Testis (tissue), 3 donors: ENCODE measurements around the gene LPAR3. TPM values are rescaled to one million over a fixed set of nuclear protein-coding genes. Genes with fewer than 3 reads are reported as not detected.

ENCODE experiments used
- DNase-seq: peaks from one replicate; pipeline ENCODE4 v3.0.0-alpha.2; 2019
- H3K27ac ChIP-seq, 2 donors: fragments of 200-600 bp; sonication (generic); one replicate each; pipeline ENCODE4 v1.5.1; 2019
- H3K27me3 ChIP-seq: fragments of 200-600 bp; sonication (generic); one replicate; pipeline ENCODE4 v1.5.1; 2019
- H3K36me3 ChIP-seq: fragments of 200-600 bp; sonication (generic); one replicate; pipeline ENCODE4 v1.5.1; 2017; ENCODE audit warnings: low read depth; ENCODE audit errors: missing control alignments
- H3K4me1 ChIP-seq: fragments of 200-600 bp; sonication (generic); one replicate; pipeline ENCODE4 v1.5.1; 2019
- H3K4me3 ChIP-seq, 2 donors: fragments of 200-600 bp; sonication (generic); one replicate each; pipeline ENCODE4 v1.5.1; 2017 to 2019
- H3K9me3 ChIP-seq: fragments of 200-600 bp; sonication (generic); one replicate; pipeline ENCODE4 v1.5.1; 2017
- CTCF ChIP-seq, 3 experiments: fragments of 450-650 bp in 2 of 3; fragments of 200-600 bp in 1 of 3; sonication (generic) in 1 of 3; IDR thresholded peaks; one replicate each; pipeline ENCODE4 v1.5.1; 2016 to 2019; ENCODE audit warnings: antibody characterized with exemption in 3 of 3, mild to moderate bottlenecking in 2 of 3, moderate library complexity in 1 of 3
- POLR2A ChIP-seq: fragments of 450-650 bp; IDR thresholded peaks from one replicate; pipeline ENCODE4 v1.6.1; 2017; ENCODE audit warnings: antibody characterized with exemption, mild to moderate bottlenecking, moderate library complexity
- WGBS, 2 donors: methylation state at CpG; one replicate each; pipeline ENCODE4 v1.1.5; 2018; 5-methylcytosine and 5-hydroxymethylcytosine counted together
- intact Hi-C: fragments of 100-400 bp; cut with DNase I; formaldehyde crosslinking; loops from one replicate; pipeline ENCODE4 v1.15.1; 2023; ENCODE audit warnings: low total_unique reads
- polyA plus RNA-seq: library from polyadenylated mRNA; stranded (reverse); fragments of 350-450 nt; fragmentation: Illumina TruSeq; extraction: RNeasy Lipid Tissue Mini Kit (QIAGEN cat#74804); gene quantifications from one replicate; pipeline ENCODE4 v1.2.3, GENCODE V29; 2014; ENCODE audit warnings: low read depth, low replicate concordance; ENCODE audit not compliant: insufficient read depth
- total RNA-seq, 2 donors: library from RNA; depleted of rRNA; stranded (reverse); fragments of >200 nt; gene quantifications; one replicate each; pipeline ENCODE4 v1.2.3, GENCODE V29; 2016

The LPAR3 gene
- total and polyA plus RNA-seq, 3 donors from 2014 or later, result 23.3 to 73.8 (median 65.9) TPM

DNA sequence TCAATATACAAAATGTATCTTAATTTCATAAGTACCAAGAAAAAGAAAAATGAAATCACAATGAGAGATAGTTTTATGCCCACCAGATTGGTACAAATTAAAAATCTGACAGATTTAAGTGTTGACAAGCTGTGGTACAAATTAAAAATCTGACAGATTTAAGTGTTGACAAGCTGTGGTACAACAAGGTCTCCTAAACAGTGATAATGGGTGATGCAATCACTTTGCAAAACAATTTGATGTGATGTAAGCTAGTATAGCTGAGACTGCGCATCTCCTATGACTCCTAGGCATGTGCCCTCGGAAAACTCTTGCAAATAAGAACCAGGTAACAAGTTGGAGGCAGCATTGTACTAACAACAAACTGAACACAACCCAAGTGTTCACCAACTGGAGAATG, 100.6 kb downstream of the LPAR3 start:
- TF ChIP-seq CTCF (IDR thresholded peaks at IDR 0.05) (no peak), POLR2A (no peak)
- Histone ChIP-seq H3K36me3 (no peaks in the 10 kb centered on the region), H3K27ac (no peak overlapping the region), H3K4me1 (no peaks in the 10 kb centered on the region), H3K4me3 (no peak overlapping the region), H3K27me3 (no peaks in the 10 kb centered on the region), H3K9me3 (no peaks in the 10 kb centered on the region)
- DNase-seq, result no peak
- intact Hi-C loops, result no loop called here
- WGBS, 2 donors, result 85 to 96% methylated on average over 2 of the region's 2 CpGs

- no peak for DNase-seq
- Histone ChIP-seq H3K4me1 (no peaks in the 10 kb centered on the region), H3K27me3 (no peaks in the 10 kb centered on the region), H3K9me3 (no peaks in the 10 kb centered on the region), H3K36me3 (no peaks in the 10 kb centered on the region), H3K4me3 (no peak overlapping the region), H3K27ac (no peak overlapping the region)
- TF ChIP-seq CTCF (IDR thresholded peaks at IDR 0.05) (no peak), POLR2A (no peak)
- 56 to 66% methylated on average over 3 of the region's 3 CpGs for WGBS, 2 donors
- intact Hi-C loops, result no loop called here
These were observed 104.0 kb downstream of the LPAR3 start for GRCh38 chr1:84789014-84789413.

GRCh38 chr1:84785271-84786036, 107.6 kb downstream of the LPAR3 start:
- no peak overlapping the region for H3K4me3 ChIP-seq
- H3K27ac ChIP-seq, result no peak overlapping the region
- H3K9me3 ChIP-seq, result no peaks in the 10 kb centered on the region
- no peak for TF ChIP-seq POLR2A
- no peak for TF ChIP-seq CTCF (IDR thresholded peaks at IDR 0.05)
- no peaks in the 10 kb centered on the region for H3K27me3 ChIP-seq
- H3K4me1 ChIP-seq, result no peaks in the 10 kb centered on the region
- WGBS, 2 donors, result 76 to 82% methylated on average over 4 of the region's 4 CpGs
- intact Hi-C loops, result no loop called here
- no peak for DNase-seq
- no peaks in the 10 kb centered on the region for H3K36me3 ChIP-seq

GRCh38 chr1:84782881-84783280, 110.1 kb downstream of the LPAR3 start:
- no peak for DNase-seq
- Histone ChIP-seq H3K4me1 (no peaks in the 10 kb centered on the region), H3K27me3 (no peaks in the 10 kb centered on the region), H3K36me3 (no peaks in the 10 kb centered on the region), H3K4me3 (no peak overlapping the region), H3K9me3 (no peaks in the 10 kb centered on the region), H3K27ac (no peak overlapping the region)
- intact Hi-C loops, result no loop called here
- no peak for TF ChIP-seq POLR2A
- 70 to 71% methylated on average over 6 of the region's 6 CpGs for WGBS, 2 donors

- WGBS, 2 donors, result 40 to 48% methylated on average over 16 to 18 of the region's 18 CpGs
- no peaks in the 10 kb centered on the region for H3K36me3 ChIP-seq
- peak; percentile 87 for DNase-seq
- H3K27me3 ChIP-seq, result no peaks in the 10 kb centered on the region
- intact Hi-C loops, result no loop called here
- TF ChIP-seq CTCF (IDR thresholded peaks at IDR 0.05), result peak in 2 of 3 experiments; percentile 27 to 41
- TF ChIP-seq POLR2A, result no peak
- peak overlapping the region in 1 of 2 donors; percentile 32 for H3K4me3 ChIP-seq
- no peaks in the 10 kb centered on the region for H3K9me3 ChIP-seq
- no peaks in the 10 kb centered on the region for H3K4me1 ChIP-seq
- H3K27ac ChIP-seq, result no peak overlapping the region
These were observed 110.8 kb downstream of the LPAR3 start for GRCh38 chr1:84781946-84782771.
